ENCODE measurements around the gene PLXNA1. TPM values are rescaled to one million over a fixed set of nuclear protein-coding genes. Genes with fewer than 3 reads are reported as not detected.

The PLXNA1 gene
- total RNA-seq, 1 donor from 2014 or later = 55.2 TPM

GRCh38 chr3:126990890-126991289, 8.0 kb downstream of the PLXNA1 start:
- no peaks in the 10 kb centered on the region for H3K27me3 Mint-ChIP-seq (ENCODE audit: low read depth)
- H3K4me1 Mint-ChIP-seq = peaks cover 6% of the 10 kb centered on the region
- H3K27ac Mint-ChIP-seq = no peak overlapping the region
- H3K4me3 Mint-ChIP-seq = no peak overlapping the region
- H3K36me3 Mint-ChIP-seq = no peaks in the 10 kb centered on the region
- TF ChIP-seq CTCF (IDR thresholded peaks at IDR 0.05; ENCODE audit: unreplicated experiment) = no peak
- no peak for DNase-seq (ENCODE audit: low spot score in 2 of 2, unreplicated experiment in 2 of 2)
- H3K9me3 Mint-ChIP-seq = no peaks in the 10 kb centered on the region

- Mint-ChIP-seq H3K27ac (no peak overlapping the region), H3K9me3 (no peaks in the 10 kb centered on the region), H3K4me3 (no peak overlapping the region), H3K36me3 (no peaks in the 10 kb centered on the region), H3K27me3 (ENCODE audit: low read depth) (no peaks in the 10 kb centered on the region), H3K4me1 (no peaks in the 10 kb centered on the region)
- no peak for TF ChIP-seq CTCF (IDR thresholded peaks at IDR 0.05; ENCODE audit: unreplicated experiment)
- no peak for DNase-seq (ENCODE audit: low spot score in 2 of 2, unreplicated experiment in 2 of 2)
These were observed 8.7 kb downstream of the PLXNA1 start for GRCh38 chr3:126991366-126992200.

GRCh38 chr3:126992216-126992615, 9.3 kb downstream of the PLXNA1 start:
- no peak overlapping the region for H3K4me3 Mint-ChIP-seq
- no peaks in the 10 kb centered on the region for H3K4me1 Mint-ChIP-seq
- no peaks in the 10 kb centered on the region for H3K36me3 Mint-ChIP-seq
- H3K27me3 Mint-ChIP-seq (ENCODE audit: low read depth) = no peaks in the 10 kb centered on the region
- no peak for TF ChIP-seq CTCF (IDR thresholded peaks at IDR 0.05; ENCODE audit: unreplicated experiment)
- DNase-seq (ENCODE audit: low spot score in 2 of 2, unreplicated experiment in 2 of 2) = no peak
- H3K9me3 Mint-ChIP-seq = no peaks in the 10 kb centered on the region
- H3K27ac Mint-ChIP-seq = no peak overlapping the region

- no peak overlapping the region for H3K4me3 Mint-ChIP-seq
These were observed 9.9 kb downstream of the PLXNA1 start for GRCh38 chr3:126992776-126993175.

GRCh38 chr3:126993436-126993835, 10.5 kb downstream of the PLXNA1 start:
- no peak overlapping the region for H3K4me3 Mint-ChIP-seq
- H3K27ac Mint-ChIP-seq = no peak overlapping the region
- H3K36me3 Mint-ChIP-seq = no peaks in the 10 kb centered on the region
- no peaks in the 10 kb centered on the region for H3K9me3 Mint-ChIP-seq
- TF ChIP-seq CTCF (IDR thresholded peaks at IDR 0.05; ENCODE audit: unreplicated experiment) = no peak
- H3K4me1 Mint-ChIP-seq = no peaks in the 10 kb centered on the region
- no peak for DNase-seq (ENCODE audit: low spot score in 2 of 2, unreplicated experiment in 2 of 2)
- no peaks in the 10 kb centered on the region for H3K27me3 Mint-ChIP-seq (ENCODE audit: low read depth)

More at GRCh38 chr3:126992776-126993175, 9.9 kb downstream of the PLXNA1 start:
- Mint-ChIP-seq H3K9me3 (no peaks in the 10 kb centered on the region), H3K36me3 (no peaks in the 10 kb centered on the region), H3K27me3 (ENCODE audit: low read depth) (no peaks in the 10 kb centered on the region), H3K4me1 (no peaks in the 10 kb centered on the region), H3K27ac (no peak overlapping the region)
- TF ChIP-seq CTCF (IDR thresholded peaks at IDR 0.05; ENCODE audit: unreplicated experiment) = no peak
- no peak for DNase-seq (ENCODE audit: low spot score in 2 of 2, unreplicated experiment in 2 of 2)

Measured in mesothelial cell of epicardium (in vitro differentiated cells).